A204.1 (cell line): Measurements from ENCODE around the gene ATP6AP1.
"Not testable (repeated sequence)": the region's sequence is repeated elsewhere in the genome, so short reads cannot be mapped to it uniquely, and the experiment has no call there.

Experiments used
- FAIRE-seq: peaks from 2 replicates; lab custom pipeline; 2012; peaks lifted over from hg19 to GRCh38; lab: Jason Lieb, UNC

ATP6AP1 gene

DNA sequence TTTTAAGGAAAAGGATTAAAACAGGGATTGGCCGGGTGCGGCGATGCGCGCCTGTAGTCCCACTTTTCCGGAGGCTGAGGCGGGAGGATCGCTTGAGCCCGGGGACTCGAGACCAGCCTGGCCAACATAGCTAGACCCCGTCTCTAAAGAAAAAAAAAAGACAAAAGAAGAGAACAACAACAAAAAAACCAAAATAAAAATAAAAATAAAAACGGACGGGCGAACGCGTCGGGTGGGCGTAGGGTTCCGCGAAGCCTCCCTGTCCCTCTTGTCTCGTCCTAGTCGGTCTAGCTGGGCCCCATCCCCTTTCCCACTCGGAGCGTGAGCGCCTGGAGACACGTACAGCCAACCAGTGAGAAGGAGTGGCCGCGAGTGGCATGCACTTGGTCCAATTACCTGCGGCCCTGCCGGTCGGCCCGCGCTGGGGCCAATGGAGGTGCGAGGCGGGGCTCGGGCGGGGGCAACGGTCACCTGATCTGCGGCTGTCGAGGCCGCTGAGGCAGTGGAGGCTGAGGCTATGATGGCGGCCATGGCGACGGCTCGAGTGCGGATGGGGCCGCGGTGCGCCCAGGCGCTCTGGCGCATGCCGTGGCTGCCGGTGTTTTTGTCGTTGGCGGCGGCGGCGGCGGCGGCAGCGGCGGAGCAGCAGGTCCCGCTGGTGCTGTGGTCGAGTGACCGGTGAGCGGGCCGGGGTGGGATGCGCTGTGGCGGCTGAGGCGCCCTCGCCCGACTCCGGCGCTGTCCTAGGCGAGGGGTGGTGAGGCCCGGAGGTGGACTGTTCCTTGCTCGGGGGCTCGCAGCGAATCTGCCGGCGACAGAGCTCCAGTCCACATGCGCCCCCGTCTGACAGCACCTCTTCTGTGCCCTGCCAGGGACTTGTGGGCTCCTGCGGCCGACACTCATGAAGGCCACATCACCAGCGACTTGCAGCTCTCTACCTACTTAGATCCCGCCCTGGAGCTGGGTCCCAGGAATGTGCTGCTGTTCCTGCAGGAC lies at the start of gene ATP6AP1:
Gene ATP6AP1 (plus strand): TSS at position 502 of the 996 bp plus-strand sequence. CDS start 16 bp downstream, at position 518.
- FAIRE-seq: peak; percentile 57

DNA sequence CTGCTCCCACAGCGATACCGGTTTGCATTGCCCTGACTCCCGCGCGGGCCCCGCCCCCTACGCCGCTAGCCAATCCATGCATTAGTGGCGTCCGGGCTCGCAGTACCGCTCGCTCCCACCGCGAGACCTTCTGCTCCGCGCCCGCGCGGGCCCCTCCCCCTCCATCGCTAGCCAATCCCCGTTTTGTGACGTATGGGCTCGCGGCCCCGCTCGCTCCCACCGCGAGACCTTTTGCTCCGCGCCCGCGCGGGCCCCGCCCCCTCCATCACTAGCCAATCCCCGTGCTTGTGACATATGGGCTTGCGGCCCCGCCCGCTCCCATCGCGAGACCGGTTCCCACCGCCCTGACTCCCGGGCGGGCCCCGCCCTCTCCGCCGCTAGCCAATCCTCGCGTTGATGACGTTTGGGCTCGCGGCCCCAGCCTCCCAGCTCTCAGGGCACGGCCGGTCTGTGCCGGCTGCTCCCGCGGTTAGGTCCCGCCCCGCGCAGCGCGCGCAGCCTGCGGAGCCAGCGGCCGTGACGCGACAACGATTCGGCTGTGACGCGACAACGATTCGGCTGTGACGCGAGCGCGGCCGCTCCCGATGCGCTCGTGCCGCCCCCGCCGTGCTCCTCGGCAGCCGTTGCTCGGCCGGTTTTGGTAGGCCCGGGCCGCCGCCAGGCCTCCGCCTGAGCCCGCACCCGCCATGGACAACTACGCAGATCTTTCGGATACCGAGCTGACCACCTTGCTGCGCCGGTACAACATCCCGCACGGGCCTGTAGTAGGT lies 49.5 kb upstream of the ATP6AP1 start, which contains the start of gene EMD:
Gene EMD (plus strand): TSS at position 497 of the 770 bp plus-strand sequence. CDS start 190 bp downstream, at position 687.
- peak; percentile 93 for FAIRE-seq

- FAIRE-seq: no peak
Measured at GRCh38 chrX:154379569-154379951, 48.9 kb upstream of the ATP6AP1 start.

- no peak for FAIRE-seq
Measured at GRCh38 chrX:154380153-154380552, 48.3 kb upstream of the ATP6AP1 start.

- no peak for FAIRE-seq
Measured at GRCh38 chrX:154380787-154381186, 47.7 kb upstream of the ATP6AP1 start.

GRCh38 chrX:154381271-154381670 lies 47.2 kb upstream of the ATP6AP1 start:
- FAIRE-seq: no peak

GRCh38 chrX:154382483-154383069 lies 45.9 kb upstream of the ATP6AP1 start:
- FAIRE-seq: no peak

DNA sequence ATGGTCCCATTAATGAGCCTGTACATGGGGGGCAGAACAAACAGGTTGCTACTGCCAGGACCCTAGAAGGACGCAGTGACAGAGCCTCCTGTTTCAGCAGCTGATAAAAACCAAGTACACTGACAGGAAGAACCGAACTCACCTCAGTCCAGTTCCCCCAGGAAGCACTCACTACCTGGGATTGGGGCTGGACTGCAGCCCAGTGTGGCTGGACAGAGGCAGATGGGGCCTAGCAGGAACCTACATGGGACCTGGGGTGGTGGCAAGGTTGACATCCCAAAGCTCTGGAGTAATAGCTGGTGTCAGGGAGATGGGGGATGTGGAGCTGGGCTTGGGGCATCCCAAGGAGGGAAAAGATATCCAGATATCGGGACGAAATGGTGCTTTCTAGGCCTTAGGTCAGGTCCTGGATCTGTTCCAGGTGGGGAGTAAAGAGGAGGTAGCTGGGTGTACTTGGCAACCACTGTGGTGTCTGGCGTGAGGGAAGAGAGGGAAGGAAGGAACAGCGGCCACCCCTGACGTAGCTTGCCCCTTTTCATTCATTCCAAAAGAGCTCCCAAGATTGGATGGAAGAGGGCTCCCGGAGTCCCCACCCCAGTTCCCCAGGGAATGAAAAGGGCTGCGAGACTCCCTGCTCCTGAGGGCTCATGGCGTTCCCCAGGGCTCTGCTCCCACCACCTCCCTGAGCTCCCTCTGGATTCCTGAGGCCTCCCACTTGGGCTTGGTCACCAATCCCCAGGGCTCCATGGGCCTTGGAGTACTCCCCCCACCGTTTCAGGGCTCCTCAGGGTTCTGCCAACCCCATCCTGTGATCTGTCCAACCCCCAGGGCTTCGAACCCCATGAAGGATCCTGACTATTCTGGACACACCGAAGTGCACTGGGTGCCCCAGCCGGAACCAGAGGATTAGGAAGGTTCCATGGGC lies 44.9 kb upstream of the ATP6AP1 start:
- FAIRE-seq: no peak

DNA sequence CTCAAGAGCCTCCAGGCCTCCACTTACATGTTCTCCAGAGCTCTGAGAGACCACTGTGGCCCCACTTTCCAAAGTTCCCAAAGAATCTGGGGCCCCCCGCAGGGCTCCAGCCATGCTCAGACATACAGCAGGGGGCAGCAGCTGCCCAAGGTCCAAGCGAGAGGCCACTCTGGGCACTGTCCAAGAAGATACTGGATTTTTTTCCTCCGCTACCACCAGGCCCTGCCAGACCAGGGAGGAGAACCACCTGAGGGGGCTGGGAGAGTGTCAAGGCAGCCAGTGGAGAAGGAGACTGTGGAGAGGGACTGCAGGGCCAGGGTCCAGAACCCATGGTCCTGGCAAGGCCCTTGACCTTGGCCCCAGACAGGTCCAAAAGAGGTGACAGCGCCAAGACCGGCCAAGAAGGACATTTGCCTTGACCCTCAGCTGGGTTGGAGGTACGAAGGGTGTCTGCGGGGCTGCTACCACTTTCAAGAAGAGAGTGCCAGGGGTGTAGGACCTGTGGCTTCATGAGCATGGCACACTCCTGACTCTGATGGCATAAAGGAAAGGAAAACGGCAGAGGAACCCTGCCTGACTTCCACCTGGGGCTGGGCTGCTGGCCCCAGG lies 44.1 kb upstream of the ATP6AP1 start:
- FAIRE-seq: no peak

- FAIRE-seq: peak; percentile 60
Measured at GRCh38 chrX:154388094-154388493, 40.4 kb upstream of the ATP6AP1 start.

- FAIRE-seq: not testable (repeated sequence)
Measured at GRCh38 chrX:154388649-154389048, 39.8 kb upstream of the ATP6AP1 start.

GRCh38 chrX:154389812-154390747 lies 38.4 kb upstream of the ATP6AP1 start:
- peak; percentile 81 for FAIRE-seq

DNA sequence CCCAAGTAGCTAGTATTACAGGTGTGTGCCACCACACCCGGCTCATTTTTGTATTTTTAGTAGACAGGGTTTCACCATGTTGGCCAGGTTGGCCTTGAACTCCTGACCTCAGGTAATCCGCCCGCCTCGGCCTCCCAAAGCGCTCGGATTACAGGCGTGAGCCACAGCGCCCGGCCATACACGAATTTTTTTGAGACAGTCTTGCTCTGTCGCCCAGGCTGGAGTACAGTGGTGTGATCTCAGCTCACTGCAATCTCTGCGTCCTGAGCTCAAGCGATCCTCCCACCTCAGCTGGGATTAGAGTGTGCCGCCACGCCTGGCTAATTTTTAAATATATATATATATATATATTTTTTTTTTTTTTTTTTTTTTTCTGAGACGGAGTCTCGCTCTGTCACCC lies 32.1 kb upstream of the ATP6AP1 start:
- FAIRE-seq: not testable (repeated sequence)

DNA sequence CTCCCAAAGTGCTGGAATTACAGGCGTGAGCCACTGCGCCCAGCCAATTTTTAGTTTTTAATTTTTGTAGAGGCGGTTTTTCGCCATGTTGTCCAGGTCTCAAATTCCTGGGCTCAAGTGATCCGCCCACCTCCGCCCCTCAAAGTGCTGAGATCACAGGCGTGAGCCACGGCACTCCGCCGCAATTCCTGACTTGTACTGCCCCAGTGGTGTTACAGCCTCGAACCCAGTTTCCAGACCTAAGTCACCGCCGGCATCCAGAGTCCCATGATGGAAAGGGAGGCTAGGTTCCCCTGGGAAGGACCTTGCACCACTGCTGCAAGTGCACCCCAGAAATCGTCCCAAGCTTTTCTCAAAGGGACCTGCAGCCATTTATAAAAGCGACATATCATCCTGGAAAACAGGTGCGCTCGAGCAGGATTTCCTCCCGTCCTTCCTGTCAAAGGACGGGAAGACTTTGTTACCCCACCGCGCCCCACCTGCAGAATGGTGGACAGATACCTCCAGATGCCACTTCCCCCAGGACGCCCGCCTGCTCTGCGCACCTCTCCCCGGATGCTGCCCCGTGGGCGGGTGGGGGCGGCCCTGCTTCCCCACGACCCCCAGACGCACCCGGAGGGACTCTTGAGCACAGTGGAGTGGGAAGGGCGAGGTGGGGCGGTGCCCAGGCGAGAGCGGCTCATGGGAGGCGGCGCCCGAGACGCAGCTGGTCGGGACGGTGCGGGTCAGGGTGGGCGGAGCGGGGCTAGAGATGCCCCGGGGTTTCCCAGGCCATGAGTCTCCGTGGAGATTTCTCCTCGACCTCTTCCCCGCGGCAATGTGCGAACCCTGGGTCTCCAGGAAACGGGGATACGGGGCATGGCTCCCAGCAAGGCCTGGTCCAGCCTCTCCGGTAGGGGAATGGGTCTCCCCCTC lies 31.2 kb upstream of the ATP6AP1 start:
- FAIRE-seq: no peak

GRCh38 chrX:154397888-154398667 lies 30.4 kb upstream of the ATP6AP1 start, which contains the start of gene RPL10:
Gene RPL10 (plus strand): TSS chrX:154398377. CDS start chrX:154398520, 143 bp downstream.
- FAIRE-seq: no peak

GRCh38 chrX:154398668-154399526 lies 29.6 kb upstream of the ATP6AP1 start:
- no peak for FAIRE-seq
